ENCODE measurements around the gene OTULIN.

OTULIN gene

DNA sequence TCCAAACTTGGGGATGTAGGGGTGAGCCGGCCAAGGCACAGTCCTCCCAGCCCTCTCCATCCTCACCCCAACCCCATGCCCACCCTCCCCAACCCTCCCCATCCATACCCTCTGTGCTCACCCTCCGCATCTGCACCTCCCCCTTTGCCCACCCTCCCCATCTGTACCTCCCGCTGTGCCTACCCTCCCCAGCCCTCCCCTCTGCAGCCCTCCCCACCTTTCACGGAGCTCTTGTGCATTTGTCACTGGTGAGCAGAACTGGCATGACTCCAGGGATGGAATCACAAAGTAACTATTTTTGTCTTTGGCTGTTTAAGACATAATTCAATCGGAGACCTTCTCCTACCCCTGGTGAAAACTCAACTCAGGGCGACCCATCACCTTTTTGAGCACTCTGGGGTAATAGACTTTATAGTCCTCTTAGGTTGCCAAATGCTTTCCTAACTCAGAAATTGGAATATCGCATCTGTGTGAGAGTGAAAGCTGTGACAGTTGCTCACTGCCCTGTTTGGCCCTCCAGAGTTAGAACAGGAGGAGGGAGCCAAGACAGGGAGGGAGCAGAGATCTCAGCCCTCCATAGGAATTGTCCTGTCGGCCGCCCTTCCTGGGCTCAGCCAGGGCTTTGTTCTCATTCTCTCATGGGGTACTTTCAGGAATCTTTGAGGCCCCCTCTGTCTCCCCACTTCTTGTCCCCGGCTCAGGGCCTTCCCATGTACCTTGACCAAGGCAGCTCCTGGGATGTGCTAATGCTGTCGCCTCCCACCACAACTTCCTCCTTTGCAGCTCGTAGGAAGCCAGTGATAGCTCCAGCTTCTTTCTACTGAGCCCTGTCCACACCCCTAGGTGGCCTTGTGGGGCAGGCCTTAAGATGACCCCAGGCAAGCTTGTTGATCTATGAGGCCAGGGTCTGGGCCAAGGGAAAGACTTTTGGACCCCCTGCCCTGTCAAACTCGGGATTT lies 36.2 kb downstream of the OTULIN start:
- Histone ChIP-seq H4K20me1 (ENCODE audit: insufficient read depth, low read length) (no peaks in the 10 kb centered on the region), H3K9me3 (ENCODE audit: low read length) (no peaks in the 10 kb centered on the region)
- no peak for TF ChIP-seq EZH2 (IDR thresholded peaks at IDR 0.05; ENCODE audit: borderline replicate concordance, low read length)
- TF ChIP-seq, protein P1, sequence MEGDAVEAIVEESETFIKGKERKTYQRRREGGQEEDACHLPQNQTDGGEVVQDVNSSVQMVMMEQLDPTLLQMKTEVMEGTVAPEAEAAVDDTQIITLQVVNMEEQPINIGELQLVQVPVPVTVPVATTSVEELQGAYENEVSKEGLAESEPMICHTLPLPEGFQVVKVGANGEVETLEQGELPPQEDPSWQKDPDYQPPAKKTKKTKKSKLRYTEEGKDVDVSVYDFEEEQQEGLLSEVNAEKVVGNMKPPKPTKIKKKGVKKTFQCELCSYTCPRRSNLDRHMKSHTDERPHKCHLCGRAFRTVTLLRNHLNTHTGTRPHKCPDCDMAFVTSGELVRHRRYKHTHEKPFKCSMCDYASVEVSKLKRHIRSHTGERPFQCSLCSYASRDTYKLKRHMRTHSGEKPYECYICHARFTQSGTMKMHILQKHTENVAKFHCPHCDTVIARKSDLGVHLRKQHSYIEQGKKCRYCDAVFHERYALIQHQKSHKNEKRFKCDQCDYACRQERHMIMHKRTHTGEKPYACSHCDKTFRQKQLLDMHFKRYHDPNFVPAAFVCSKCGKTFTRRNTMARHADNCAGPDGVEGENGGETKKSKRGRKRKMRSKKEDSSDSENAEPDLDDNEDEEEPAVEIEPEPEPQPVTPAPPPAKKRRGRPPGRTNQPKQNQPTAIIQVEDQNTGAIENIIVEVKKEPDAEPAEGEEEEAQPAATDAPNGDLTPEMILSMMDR (IDR thresholded peaks at IDR 0.05; ENCODE audit: low read length), result no peak

DNA sequence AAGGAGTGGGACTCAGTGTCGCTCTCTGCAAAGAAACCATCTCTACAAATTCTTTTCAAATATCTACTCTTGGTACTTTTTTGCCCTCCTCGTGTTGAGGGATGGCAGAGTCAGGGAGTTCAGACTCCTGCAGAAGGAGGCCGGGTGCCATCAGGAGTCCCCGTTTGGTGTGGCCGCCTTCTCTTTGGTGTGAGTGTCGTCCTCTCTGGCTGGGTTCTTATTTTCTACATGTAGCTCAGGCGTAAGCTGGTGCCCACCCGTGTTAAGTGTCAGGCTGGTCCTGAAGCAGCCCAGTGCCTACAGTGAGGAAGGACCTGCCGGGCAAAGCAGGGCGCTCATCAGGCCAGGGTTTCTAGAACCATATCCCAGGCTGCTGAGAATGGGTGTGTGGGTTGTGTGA lies 37.0 kb downstream of the OTULIN start:
- Histone ChIP-seq H3F3A (ENCODE audit: insufficient read depth, low read length) (no peaks in the 10 kb centered on the region), H3K27ac (ENCODE audit: low read depth, low read length, poor library complexity, severe bottlenecking) (no peak overlapping the region), H3K4me1 (ENCODE audit: insufficient read depth, low read length, severe bottlenecking) (peaks cover 10% of the 10 kb centered on the region), H4K20me1 (ENCODE audit: insufficient read depth, low read length) (no peaks in the 10 kb centered on the region), H3K79me2 (ENCODE audit: insufficient read depth, low read length) (no peaks in the 10 kb centered on the region), H3K27me3 (ENCODE audit: insufficient read depth, low read length) (no peaks in the 10 kb centered on the region), H3K9me2 (ENCODE audit: low read depth, low read length) (no peaks in the 10 kb centered on the region), H3K9me3 (ENCODE audit: low read length) (no peaks in the 10 kb centered on the region), H3K9ac (ENCODE audit: low read length) (no peak overlapping the region), H2AFZ (ENCODE audit: low read length) (no peak overlapping the region), H3K4me2 (ENCODE audit: low read length) (no peak overlapping the region), H3K4me3 (ENCODE audit: low read depth, low read length, poor library complexity, severe bottlenecking) (no peak overlapping the region), H3K36me3 (ENCODE audit: insufficient read depth, low read length) (peaks cover 52% of the 10 kb centered on the region)
- TF ChIP-seq, protein P1 (IDR thresholded peaks at IDR 0.05; ENCODE audit: low read length), result no peak
- TF ChIP-seq EZH2 (IDR thresholded peaks at IDR 0.05; ENCODE audit: borderline replicate concordance, low read length), result no peak

More for the DNA sequence above, 36.2 kb downstream of the OTULIN start:
- no peaks in the 10 kb centered on the region for H3K9me2 ChIP-seq (ENCODE audit: low read depth, low read length)
- H3F3A ChIP-seq (ENCODE audit: insufficient read depth, low read length), result no peaks in the 10 kb centered on the region
- peaks cover 2% of the 10 kb centered on the region for H3K4me1 ChIP-seq (ENCODE audit: insufficient read depth, low read length, severe bottlenecking)
- H3K27me3 ChIP-seq (ENCODE audit: insufficient read depth, low read length), result no peaks in the 10 kb centered on the region
- no peak overlapping the region for H3K9ac ChIP-seq (ENCODE audit: low read length)
- peaks cover 52% of the 10 kb centered on the region for H3K36me3 ChIP-seq (ENCODE audit: insufficient read depth, low read length)
- no peak overlapping the region for H3K27ac ChIP-seq (ENCODE audit: low read depth, low read length, poor library complexity, severe bottlenecking)
- H2AFZ ChIP-seq (ENCODE audit: low read length), result no peak overlapping the region
- H3K4me3 ChIP-seq (ENCODE audit: low read depth, low read length, poor library complexity, severe bottlenecking), result no peak overlapping the region
- no peaks in the 10 kb centered on the region for H3K79me2 ChIP-seq (ENCODE audit: insufficient read depth, low read length)
- no peak overlapping the region for H3K4me2 ChIP-seq (ENCODE audit: low read length)

DNA sequence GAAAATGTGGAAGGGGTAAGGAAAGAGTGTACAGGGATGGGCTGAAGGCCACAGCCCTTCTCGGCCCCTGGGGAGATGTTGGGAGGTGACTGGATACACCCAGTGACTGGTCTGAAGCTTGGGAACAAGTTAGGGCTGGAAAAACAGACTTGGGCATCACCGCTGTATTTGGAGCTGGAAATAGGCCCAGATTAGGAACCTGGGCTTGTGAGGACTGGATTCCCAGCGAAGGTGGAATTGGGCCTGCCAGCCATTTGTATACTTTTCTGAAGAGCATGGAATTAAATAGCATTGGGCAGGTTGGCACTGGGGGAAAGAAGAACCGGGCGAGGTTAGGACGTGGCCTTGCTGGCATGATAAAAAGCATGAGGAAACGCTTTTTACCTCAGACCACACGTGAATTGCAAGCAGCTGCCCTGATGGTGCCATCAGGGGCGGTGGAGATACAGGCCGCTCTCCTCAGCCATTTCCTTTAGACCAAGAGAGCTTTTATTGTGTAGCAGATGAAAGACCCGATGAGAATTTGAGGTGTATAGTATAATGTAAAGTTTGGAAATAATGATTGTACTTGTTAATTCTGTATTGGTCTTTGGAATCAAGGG lies 37.8 kb downstream of the OTULIN start:
- no peaks in the 10 kb centered on the region for H3K79me2 ChIP-seq (ENCODE audit: insufficient read depth, low read length)
- no peak overlapping the region for H3K4me2 ChIP-seq (ENCODE audit: low read length)
- H3F3A ChIP-seq (ENCODE audit: insufficient read depth, low read length), result no peaks in the 10 kb centered on the region
- no peak for TF ChIP-seq EZH2 (IDR thresholded peaks at IDR 0.05; ENCODE audit: borderline replicate concordance, low read length)
- TF ChIP-seq, protein P1 (IDR thresholded peaks at IDR 0.05; ENCODE audit: low read length), result no peak
- no peaks in the 10 kb centered on the region for H4K20me1 ChIP-seq (ENCODE audit: insufficient read depth, low read length)
- H2AFZ ChIP-seq (ENCODE audit: low read length), result no peak overlapping the region
- H3K36me3 ChIP-seq (ENCODE audit: insufficient read depth, low read length), result peaks cover 52% of the 10 kb centered on the region; the same call in 1 of the 2 replicates
- no peak overlapping the region for H3K27ac ChIP-seq (ENCODE audit: low read depth, low read length, poor library complexity, severe bottlenecking)
- H3K4me1 ChIP-seq (ENCODE audit: insufficient read depth, low read length, severe bottlenecking), result peaks cover 17% of the 10 kb centered on the region
- no peaks in the 10 kb centered on the region for H3K27me3 ChIP-seq (ENCODE audit: insufficient read depth, low read length)
- H3K9me3 ChIP-seq (ENCODE audit: low read length), result no peaks in the 10 kb centered on the region
- no peak overlapping the region for H3K4me3 ChIP-seq (ENCODE audit: low read depth, low read length, poor library complexity, severe bottlenecking)
- H3K9me2 ChIP-seq (ENCODE audit: low read depth, low read length), result no peaks in the 10 kb centered on the region
- no peak overlapping the region for H3K9ac ChIP-seq (ENCODE audit: low read length)
